G401 (cell line): Measurements from ENCODE around the gene CGAS. TPM values are rescaled to one million over a fixed set of nuclear protein-coding genes. Genes with fewer than 3 reads are reported as not detected.
A peak's percentile ranks its signal among the peaks of the same experiment; 100 is the strongest.
"Not testable (repeated sequence)": the region's sequence is repeated elsewhere in the genome, so short reads cannot be mapped to it uniquely, and the experiment has no call there.

Source experiments
- DNase-seq: peaks from one replicate; pipeline ENCODE4 v3.0.0-alpha.2; 2015; ENCODE audit warnings: low spot score
- in situ Hi-C: cut with HindIII; loops from 2 replicates; pipeline ENCODE4 v1.10.0; 2016; ENCODE audit warnings: low sequenced_read_pairs, mixed read lengths
- total RNA-seq: library from RNA; depleted of rRNA; stranded (reverse); fragments of >200 nt; shearing (Covaris generic); gene quantifications from 2 replicates; pipeline ENCODE4 v1.2.3, GENCODE V29; 2014; rRNA removed

CGAS gene
- total RNA-seq = not detected in 2 replicates

GRCh38 chr6:73452107-73452461, at the start of gene CGAS:
CGAS (minus strand) TSS chr6:73452297; CDS start chr6:73452181, 116 bp downstream.
- in situ Hi-C loops = no loop called here
- DNase-seq = peak; percentile 2

- no peak for DNase-seq
- in situ Hi-C loops = no loop called here
Observed at GRCh38 chr6:73497915-73498314, 45.8 kb upstream of the CGAS start.

GRCh38 chr6:73491377-73491776, 39.3 kb upstream of the CGAS start:
- in situ Hi-C loops = no loop called here
- DNase-seq = no peak

- DNase-seq = no peak
- in situ Hi-C loops = no loop called here
Observed at GRCh38 chr6:73487473-73487872, 35.4 kb upstream of the CGAS start.

- in situ Hi-C loops = no loop called here
- no peak for DNase-seq
Observed at GRCh38 chr6:73484438-73484837, 32.3 kb upstream of the CGAS start.

GRCh38 chr6:73481969-73482368, 29.9 kb upstream of the CGAS start:
- in situ Hi-C loops = no loop called here
- DNase-seq = no peak

GRCh38 chr6:73477407-73477806, 25.3 kb upstream of the CGAS start:
- no peak for DNase-seq
- in situ Hi-C loops = no loop called here

- DNase-seq = no peak
- in situ Hi-C loops = no loop called here
Observed at GRCh38 chr6:73476723-73477122, 24.6 kb upstream of the CGAS start.

- in situ Hi-C loops = no loop called here
Observed at GRCh38 chr6:73471686-73472290, 19.7 kb upstream of the CGAS start.

GRCh38 chr6:73461537-73462350, 9.6 kb upstream of the CGAS start, which contains the start of gene MTO1:
MTO1 (plus strand) TSS chr6:73461737; CDS start chr6:73461855, 118 bp downstream.
- in situ Hi-C loops = no loop called here
- DNase-seq = peak; percentile 95

More at GRCh38 chr6:73471686-73472290, 19.7 kb upstream of the CGAS start:
- no peak for DNase-seq

- no peak for DNase-seq
- in situ Hi-C loops = no loop called here
Observed at GRCh38 chr6:73460056-73460455, 8.0 kb upstream of the CGAS start.

GRCh38 chr6:73459474-73459873, 7.4 kb upstream of the CGAS start:
- DNase-seq, in situ Hi-C loops: not testable (repeated sequence)

- DNase-seq = no peak
- in situ Hi-C loops = no loop called here
Observed at GRCh38 chr6:73455865-73456629, 4.0 kb upstream of the CGAS start.

- no peak for DNase-seq
- in situ Hi-C loops = no loop called here
Observed at GRCh38 chr6:73451223-73452106, 632 bp downstream of the CGAS start.

GRCh38 chr6:73443555-73443954, 8.5 kb downstream of the CGAS start:
- in situ Hi-C loops = no loop called here
- DNase-seq = no peak

- in situ Hi-C loops = no loop called here
- no peak for DNase-seq
Observed at GRCh38 chr6:73435236-73435635, 16.9 kb downstream of the CGAS start.

- DNase-seq = no peak
- in situ Hi-C loops = no loop called here
Observed at GRCh38 chr6:73421534-73421933, 30.6 kb downstream of the CGAS start.

- in situ Hi-C loops = no loop called here
- DNase-seq = no peak
Observed at GRCh38 chr6:73418081-73418741, 33.9 kb downstream of the CGAS start.

- no peak for DNase-seq
- in situ Hi-C loops = no loop called here
Observed at GRCh38 chr6:73413102-73413501, 39.0 kb downstream of the CGAS start.
